Measurements from ENCODE around the gene SLC22A23.

SLC22A23 gene

DNA sequence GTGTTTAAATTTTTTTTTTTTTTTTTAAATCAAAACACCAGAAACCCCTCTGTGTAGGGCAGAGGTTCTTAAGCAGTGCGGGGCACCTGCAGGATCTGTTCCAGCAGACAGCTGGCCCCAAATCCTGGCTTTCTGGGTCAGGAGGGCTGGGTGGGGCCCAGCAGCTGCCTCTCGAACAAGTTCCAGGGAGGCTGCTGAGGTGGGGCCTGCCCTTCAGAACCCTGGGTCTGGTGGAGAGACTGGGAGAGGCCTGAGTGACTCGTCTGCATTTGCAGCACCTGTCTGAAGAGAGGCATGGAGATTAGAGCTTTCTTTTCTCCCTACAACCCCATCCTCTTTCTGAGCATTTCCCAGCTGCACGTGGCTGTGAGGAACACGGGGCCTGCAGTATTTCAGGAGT is 189.7 kb downstream of the SLC22A23 start:
- DNase-seq (ENCODE audit: extremely low read depth, insufficient read length): no peak
- H3K36me3 ChIP-seq (ENCODE audit: control insufficient read depth, insufficient read depth, low read length): peaks cover 27% of the 10 kb centered on the region
- TF ChIP-seq CTCF (IDR thresholded peaks at IDR 0.05; ENCODE audit: insufficient read depth, low read length, poor library complexity, severe bottlenecking): no peak
- H3K4me3 ChIP-seq (replicated peaks; ENCODE audit: low read depth, low read length): no peak overlapping the region
- H3K27me3 ChIP-seq (replicated peaks; ENCODE audit: control insufficient read depth, insufficient read depth, low read length): no peaks in the 10 kb centered on the region

GRCh38 chr6:3266170-3266569 is 190.7 kb downstream of the SLC22A23 start:
- TF ChIP-seq CTCF (IDR thresholded peaks at IDR 0.05; ENCODE audit: insufficient read depth, low read length, poor library complexity, severe bottlenecking): no peak
- no peak for DNase-seq (ENCODE audit: extremely low read depth, insufficient read length)
- Histone ChIP-seq H3K4me3 (replicated peaks; ENCODE audit: low read depth, low read length) (no peak overlapping the region), H3K36me3 (ENCODE audit: control insufficient read depth, insufficient read depth, low read length) (peaks cover 21% of the 10 kb centered on the region), H3K27me3 (replicated peaks; ENCODE audit: control insufficient read depth, insufficient read depth, low read length) (no peaks in the 10 kb centered on the region)

GRCh38 chr6:3265671-3266070 is 191.2 kb downstream of the SLC22A23 start:
- no peak for DNase-seq (ENCODE audit: extremely low read depth, insufficient read length)
- no peak overlapping the region for H3K4me3 ChIP-seq (replicated peaks; ENCODE audit: low read depth, low read length)
- no peak for TF ChIP-seq CTCF (IDR thresholded peaks at IDR 0.05; ENCODE audit: insufficient read depth, low read length, poor library complexity, severe bottlenecking)
- peaks cover 21% of the 10 kb centered on the region for H3K36me3 ChIP-seq (ENCODE audit: control insufficient read depth, insufficient read depth, low read length)
- H3K27me3 ChIP-seq (replicated peaks; ENCODE audit: control insufficient read depth, insufficient read depth, low read length): no peaks in the 10 kb centered on the region

DNA sequence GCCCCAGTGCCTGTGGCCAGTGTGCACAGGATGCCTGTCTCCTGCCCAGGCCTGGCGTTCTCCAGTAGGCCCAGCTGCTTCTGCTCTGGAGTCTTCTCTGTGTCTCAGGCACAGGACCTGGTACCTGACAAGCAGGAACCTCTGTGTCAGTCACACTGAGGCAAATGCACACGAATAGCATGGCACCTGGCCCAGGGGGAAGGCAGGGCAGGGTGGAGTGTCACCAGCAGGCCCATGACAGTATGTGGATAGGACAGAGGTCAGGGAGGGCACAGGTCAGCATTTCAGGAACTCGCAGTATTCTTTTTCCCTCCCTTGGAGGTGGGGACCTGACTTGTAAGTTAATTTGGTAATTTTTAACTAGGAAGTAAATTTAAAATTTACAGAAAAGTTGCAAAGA is 192.5 kb downstream of the SLC22A23 start:
- no peak for TF ChIP-seq CTCF (IDR thresholded peaks at IDR 0.05; ENCODE audit: insufficient read depth, low read length, poor library complexity, severe bottlenecking)
- peaks cover 18% of the 10 kb centered on the region for H3K36me3 ChIP-seq (ENCODE audit: control insufficient read depth, insufficient read depth, low read length)
- no peak for DNase-seq (ENCODE audit: extremely low read depth, insufficient read length)
- H3K27me3 ChIP-seq (replicated peaks; ENCODE audit: control insufficient read depth, insufficient read depth, low read length): no peaks in the 10 kb centered on the region
- H3K4me3 ChIP-seq (replicated peaks; ENCODE audit: low read depth, low read length): no peak overlapping the region

DNA sequence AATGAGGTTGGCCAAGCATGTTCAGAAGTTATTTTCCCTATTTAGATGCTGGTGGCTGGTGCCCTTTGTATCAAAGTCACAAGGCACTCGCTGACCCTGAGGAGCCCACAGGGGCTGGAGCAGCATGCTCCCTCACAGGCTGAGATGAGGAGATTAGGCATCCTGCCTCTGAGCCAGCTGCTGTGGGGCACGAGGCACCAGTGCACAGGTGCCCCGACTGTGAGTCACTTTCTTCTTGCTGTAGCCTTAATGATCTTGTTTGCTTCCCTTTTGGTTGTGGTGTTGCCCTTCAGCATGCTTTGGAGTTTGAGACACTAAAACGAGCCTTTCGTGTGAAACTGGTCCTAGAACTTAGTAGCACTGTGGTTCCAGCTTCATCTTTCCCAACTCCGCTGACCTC is 193.8 kb downstream of the SLC22A23 start:
- H3K27me3 ChIP-seq (replicated peaks; ENCODE audit: control insufficient read depth, insufficient read depth, low read length): no peaks in the 10 kb centered on the region
- DNase-seq (ENCODE audit: extremely low read depth, insufficient read length): no peak
- no peak for TF ChIP-seq CTCF (IDR thresholded peaks at IDR 0.05; ENCODE audit: insufficient read depth, low read length, poor library complexity, severe bottlenecking)
- H3K4me3 ChIP-seq (replicated peaks; ENCODE audit: low read depth, low read length): no peak overlapping the region
- H3K36me3 ChIP-seq (ENCODE audit: control insufficient read depth, insufficient read depth, low read length): peaks cover 15% of the 10 kb centered on the region

GRCh38 chr6:3261921-3262320 is 194.9 kb downstream of the SLC22A23 start:
- no peak for DNase-seq (ENCODE audit: extremely low read depth, insufficient read length)
- Histone ChIP-seq H3K27me3 (replicated peaks; ENCODE audit: control insufficient read depth, insufficient read depth, low read length) (no peaks in the 10 kb centered on the region), H3K36me3 (ENCODE audit: control insufficient read depth, insufficient read depth, low read length) (peaks cover 15% of the 10 kb centered on the region), H3K4me3 (replicated peaks; ENCODE audit: low read depth, low read length) (no peak overlapping the region)
- TF ChIP-seq CTCF (IDR thresholded peaks at IDR 0.05; ENCODE audit: insufficient read depth, low read length, poor library complexity, severe bottlenecking): no peak
